Kidney glomerular epithelial cell (primary cell): ENCODE data around the gene MRPS9.

ENCODE experiments used
- DNase-seq: peaks from one replicate; lab custom pipeline; 2025; lab: John Stamatoyannopoulos, UW

The MRPS9 gene

GRCh38 chr2:105037572-105038382 lies at the start of gene MRPS9:
Gene MRPS9 (plus strand): TSS chr2:105038069. CDS start chr2:105038093, 24 bp downstream.
- peak; percentile 92 for DNase-seq

GRCh38 chr2:105005181-105005951 lies 32.5 kb upstream of the MRPS9 start:
- DNase-seq: no peak

- DNase-seq: no peak
These were observed 30.5 kb upstream of the MRPS9 start for GRCh38 chr2:105007367-105007766.

GRCh38 chr2:105032476-105032875 lies 5.4 kb upstream of the MRPS9 start:
- DNase-seq: no peak

- DNase-seq: no peak
These were observed 3.7 kb upstream of the MRPS9 start for GRCh38 chr2:105034170-105034569.

- DNase-seq: no peak
These were observed 653 bp downstream of the MRPS9 start for GRCh38 chr2:105038383-105039061.

- no peak for DNase-seq
These were observed 1.7 kb downstream of the MRPS9 start for GRCh38 chr2:105039559-105039958.

GRCh38 chr2:105042189-105042588 lies 4.3 kb downstream of the MRPS9 start:
- DNase-seq: no peak

GRCh38 chr2:105052773-105053172 lies 14.9 kb downstream of the MRPS9 start:
- no peak for DNase-seq

- DNase-seq: no peak
These were observed 17.7 kb downstream of the MRPS9 start for GRCh38 chr2:105055613-105056012.

GRCh38 chr2:105056245-105056644 lies 18.4 kb downstream of the MRPS9 start:
- no peak for DNase-seq

- DNase-seq: no peak
These were observed 19.1 kb downstream of the MRPS9 start for GRCh38 chr2:105057005-105057404.

GRCh38 chr2:105061560-105061959 lies 23.7 kb downstream of the MRPS9 start:
- no peak for DNase-seq

- no peak for DNase-seq
These were observed 24.3 kb downstream of the MRPS9 start for GRCh38 chr2:105062158-105062557.

GRCh38 chr2:105068387-105068786 lies 30.5 kb downstream of the MRPS9 start:
- no peak for DNase-seq

- DNase-seq: no peak
These were observed 31.0 kb downstream of the MRPS9 start for GRCh38 chr2:105068875-105069274.

GRCh38 chr2:105070010-105070865 lies 32.4 kb downstream of the MRPS9 start:
- DNase-seq: no peak

GRCh38 chr2:105071379-105071778 lies 33.5 kb downstream of the MRPS9 start:
- DNase-seq: no peak

GRCh38 chr2:105072039-105072438 lies 34.2 kb downstream of the MRPS9 start:
- no peak for DNase-seq

- DNase-seq: no peak
These were observed 35.7 kb downstream of the MRPS9 start for GRCh38 chr2:105073591-105073990.

- DNase-seq: no peak
These were observed 38.3 kb downstream of the MRPS9 start for GRCh38 chr2:105076121-105076520.
